HepG2 (cell line): ENCODE results near the gene IFI27L2. TPM values are rescaled to one million over a fixed set of nuclear protein-coding genes. Genes with fewer than 3 reads are reported as not detected.

Source experiments
- ATAC-seq: fragments of 200-7000 bp; cut with Tn5 transposase; 3 replicates; pipeline ENCODE4 v1.9.1; 2020; ENCODE audit warnings: mild to moderate bottlenecking, moderate library complexity
- BruUV-seq: library from RNA; stranded (reverse); fragments of 400-500 nt; replicated peaks from 2 replicates; lab custom pipeline; 2021; lab: Mats Ljungman, UMichigan
- CTCF ChIA-PET: fragments of 300-600 bp; formaldehyde crosslinking; extraction: SDS; loops from one replicate; lab custom pipeline; 2021; ENCODE audit warnings: low total read pairs, inconsistent platforms, low intra/inter-chr PET ratio; lab: Yijun Ruan, JAX
- POLR2A ChIA-PET: fragments of 350-600 bp; sonication (Branson Sonifier 250); formaldehyde crosslinking; loops from one replicate; lab custom pipeline; 2020; ENCODE audit warnings: antibody characterized with exemption, inconsistent platforms; lab: Yijun Ruan, JAX
- DNase-seq: peaks from one replicate; pipeline ENCODE4 v3.0.0-alpha.2; 2015; ENCODE audit warnings: low spot score
- FAIRE-seq: peaks from 3 replicates; lab custom pipeline; 2011; peaks lifted over from hg19 to GRCh38; lab: Jason Lieb, UNC
- H2AFZ ChIP-seq: one replicate; pipeline ENCODE4 v1.6.1; 2011; ENCODE audit warnings: low read length, inconsistent platforms
- H3K27ac ChIP-seq: fragments of 300-600 bp; 3 replicates; pipeline ENCODE4 v1.8.0; 2011; ENCODE audit warnings: mixed run types, mild to moderate bottlenecking, mixed read lengths, low read length, inconsistent platforms; ENCODE audit not compliant: insufficient read depth; ENCODE audit errors: extremely low read length
- H3K27me3 ChIP-seq, 2 experiments: fragments of 200-600 bp in 1 of 2; 2 replicates in 1 of 2; 3 replicates in 1 of 2; pipeline versions ENCODE4 v1.6.0 to v1.8.0; 2011; ENCODE audit warnings: low read length in 2 of 2, mild to moderate bottlenecking in 2 of 2, moderate library complexity in 2 of 2, inconsistent platforms in 1 of 2; ENCODE audit not compliant: insufficient read depth in 2 of 2, control insufficient read depth in 1 of 2
- H3K36me3 ChIP-seq, 2 experiments: fragments of 200-600 bp in 1 of 2; replicated peaks in 1 of 2; 2 replicates in 1 of 2; 3 replicates in 1 of 2; pipeline versions ENCODE4 v1.5.1 to v1.8.0; 2011; ENCODE audit warnings: low read length in 2 of 2, inconsistent platforms in 1 of 2; ENCODE audit not compliant: insufficient read depth in 2 of 2, control insufficient read depth in 1 of 2
- H3K4me1 ChIP-seq: 2 replicates; pipeline ENCODE4 v1.5.1; 2012; ENCODE audit warnings: low read length, inconsistent platforms; ENCODE audit not compliant: insufficient read depth
- H3K4me2 ChIP-seq: 2 replicates; pipeline ENCODE4 v1.6.0; 2011; ENCODE audit warnings: low read depth, low read length, inconsistent platforms
- H3K4me3 ChIP-seq, 3 experiments: fragments of 200-600 bp in 1 of 3; sonication (generic), shearing (Covaris generic) in 1 of 3; replicated peaks in 1 of 3; 2 replicates each; pipeline ENCODE4 v1.5.1; 2011 to 2016; ENCODE audit warnings: low read length in 3 of 3, inconsistent platforms in 2 of 3, low read depth in 2 of 3, mild to moderate bottlenecking in 2 of 3, control low read depth in 1 of 3, mixed read lengths in 1 of 3; ENCODE audit not compliant: insufficient read depth in 1 of 3
- H3K79me2 ChIP-seq: one replicate; pipeline ENCODE4 v1.6.1; 2011; ENCODE audit warnings: low read length, inconsistent platforms; ENCODE audit not compliant: insufficient read depth
- H3K9ac ChIP-seq: 2 replicates; pipeline ENCODE4 v1.6.0; 2011; ENCODE audit warnings: mild to moderate bottlenecking, low read depth, low read length, inconsistent platforms; ENCODE audit not compliant: insufficient read depth
- H3K9me3 ChIP-seq: 2 replicates; pipeline ENCODE4 v1.5.1; 2012; ENCODE audit warnings: mild to moderate bottlenecking, low read length
- H4K20me1 ChIP-seq: 2 replicates; pipeline ENCODE4 v1.6.0; 2011; ENCODE audit warnings: inconsistent platforms, mild to moderate bottlenecking, low read length, moderate library complexity; ENCODE audit not compliant: insufficient read depth
- ESRRA ChIP-seq: sonication (generic); formaldehyde crosslinking; IDR thresholded peaks from 2 replicates; pipeline ENCODE4 v1.5.1; 2020; ENCODE audit warnings: mild to moderate bottlenecking, low read depth, missing genetic modification reagents
- GTF2F1 ChIP-seq: fragments of 150-350 bp; IDR thresholded peaks from 2 replicates; pipeline ENCODE4 v1.6.1; 2014; ENCODE audit warnings: low read length
- HES4 ChIP-seq: sonication (generic); formaldehyde crosslinking; IDR thresholded peaks from 2 replicates; pipeline ENCODE4 v1.9.0; 2021; ENCODE audit warnings: mild to moderate bottlenecking, missing genetic modification reagents, borderline replicate concordance
- NFIC ChIP-seq: IDR thresholded peaks from 2 replicates; pipeline ENCODE4 v1.6.1; 2012; ENCODE audit warnings: mild to moderate bottlenecking, low read length, inconsistent platforms
- REXO4 ChIP-seq: sonication (generic); formaldehyde crosslinking; IDR thresholded peaks from 2 replicates; pipeline ENCODE4 v1.8.0; 2022; ENCODE audit warnings: missing genetic modification reagents, mild to moderate bottlenecking, borderline replicate concordance
- SMYD3 ChIP-seq: sonication (generic); formaldehyde crosslinking; IDR thresholded peaks from 2 replicates; pipeline ENCODE4 v1.8.1; 2023; ENCODE audit warnings: mild to moderate bottlenecking, missing genetic modification reagents
- ZMYM4 ChIP-seq: sonication (generic); formaldehyde crosslinking; IDR thresholded peaks from 2 replicates; pipeline ENCODE4 v1.8.1; 2023; ENCODE audit warnings: mild to moderate bottlenecking, missing genetic modification reagents
- ZNF34 ChIP-seq: sonication (generic); formaldehyde crosslinking; IDR thresholded peaks from 2 replicates; pipeline ENCODE4 v1.4.0; 2020; ENCODE audit warnings: mild to moderate bottlenecking, missing genetic modification reagents, borderline replicate concordance
- ZNF446 ChIP-seq: sonication (generic); formaldehyde crosslinking; IDR thresholded peaks from 2 replicates; pipeline ENCODE4 v1.5.0; 2020; ENCODE audit warnings: mild to moderate bottlenecking, missing genetic modification reagents
- ZNF598 ChIP-seq: sonication (generic); formaldehyde crosslinking; IDR thresholded peaks from 2 replicates; pipeline ENCODE4 v1.5.1; 2020; ENCODE audit warnings: mild to moderate bottlenecking, missing genetic modification reagents, borderline replicate concordance
- ZNF720 ChIP-seq: sonication (generic); formaldehyde crosslinking; IDR thresholded peaks from 2 replicates; pipeline ENCODE4 v1.4.0; 2020; ENCODE audit warnings: missing genetic modification reagents
- ZNF790 ChIP-seq: sonication (generic); formaldehyde crosslinking; IDR thresholded peaks from 2 replicates; pipeline ENCODE4 v1.8.0; 2022; ENCODE audit warnings: missing genetic modification reagents, mild to moderate bottlenecking, borderline replicate concordance
- WGBS: methylation state at CpG from one replicate; pipeline ENCODE4 v1.1.6; 2017; ENCODE audit warnings: low lambda C conversion rate; 5-methylcytosine and 5-hydroxymethylcytosine counted together
- in situ Hi-C: cut with HindIII; loops from 2 replicates; pipeline ENCODE4 v1.10.0; 2017; ENCODE audit warnings: low pct_unique_long_range_greater_than_20kb; ENCODE audit not compliant: extremely low pct_ligation_motif_present
- intact Hi-C: fragments of 100-400 bp; cut with micrococcal nuclease; formaldehyde crosslinking; loops from one replicate; pipeline ENCODE4 v1.10.0; 2022; ENCODE audit not compliant: unreplicated experiment
- polyA plus RNA-seq, 8 experiments: library from polyadenylated mRNA; depleted of rRNA in 3 of 8; stranded (reverse) in 7 of 8; unstranded in 1 of 8; fragments of >200 nt; fragmentation: Illumina TruSeq in 4 of 8; extraction: Trizol in 4 of 8; gene quantifications; 2 replicates each; pipeline versions ENCODE4 v1.2.1 to v1.2.3, GENCODE V29; 2011 to 2016; ENCODE audit warnings: low read depth in 4 of 8, missing spikeins in 1 of 8, mixed read lengths in 1 of 8; ENCODE audit not compliant: insufficient read depth in 1 of 8
- total RNA-seq, 5 experiments: library from RNA; depleted of rRNA; stranded (reverse); fragments of >200 nt; fragmentation: Illumina TruSeq; extraction: Trizol; gene quantifications; 2 replicates each; pipeline ENCODE4 v1.2.3, GENCODE V29; 2016; ENCODE audit warnings: low read depth in 1 of 5
- TF ChIP-seq, protein P1 (sequence below): sonication (generic); formaldehyde crosslinking; IDR thresholded peaks from 2 replicates; pipeline ENCODE4 v1.4.0; 2020; ENCODE audit warnings: missing genetic modification reagents
- TF ChIP-seq, protein P2 (sequence below): sonication (generic); formaldehyde crosslinking; IDR thresholded peaks from 2 replicates; pipeline ENCODE4 v1.4.0; 2020; ENCODE audit warnings: missing genetic modification reagents
- TF ChIP-seq, protein P3 (sequence below): sonication (generic); formaldehyde crosslinking; IDR thresholded peaks from 2 replicates; pipeline ENCODE4 v1.4.0; 2020; ENCODE audit warnings: missing genetic modification reagents, borderline replicate concordance

Gene IFI27L2
- total and polyA plus RNA-seq, 2 of the 13 experiments (the other 11 are each of a cell fraction or from before 2014, with no cell fraction given) = 4.3 to 4.8 TPM

DNA sequence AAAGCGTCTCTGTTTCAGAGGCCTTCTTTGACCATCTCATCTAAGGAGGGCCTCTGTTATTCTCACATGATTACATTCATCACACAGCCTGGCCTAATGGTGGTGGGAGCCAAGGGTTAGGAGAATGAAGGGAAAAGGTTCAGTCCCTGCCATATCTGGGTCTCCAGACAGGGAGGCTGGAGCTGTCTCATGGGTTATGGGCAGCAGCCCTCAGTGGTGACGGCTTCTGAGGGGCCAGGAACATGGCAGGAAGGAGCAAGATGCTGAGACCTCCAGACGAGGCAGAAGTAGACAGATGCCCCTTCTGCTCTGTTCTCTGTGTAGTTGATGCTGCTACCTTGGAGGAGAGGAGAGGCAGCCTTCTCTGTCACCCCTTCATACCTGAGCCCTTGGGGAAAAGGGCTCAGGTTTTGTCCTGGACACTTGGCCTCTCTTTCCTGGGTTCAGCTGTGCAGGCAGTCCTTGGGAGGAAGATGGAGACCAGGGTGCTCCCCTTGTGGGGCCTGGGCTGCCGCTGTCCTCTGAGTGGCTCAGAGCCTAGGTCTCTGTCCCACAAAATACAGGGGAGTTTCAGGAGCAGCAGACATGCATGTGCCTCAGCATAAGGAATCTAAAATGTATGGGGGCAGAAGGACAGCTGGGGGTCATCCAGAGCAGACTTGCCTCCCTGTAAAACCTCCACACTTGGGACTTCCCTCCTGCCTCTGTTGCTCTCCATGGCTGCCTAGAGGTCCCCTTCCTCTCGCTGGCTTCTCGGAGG lies 3.6 kb downstream of the IFI27L2 start:
- H3K4me2 ChIP-seq = no peak overlapping the region
- H3K36me3 ChIP-seq = no peaks in the 10 kb centered on the region
- H3K9ac ChIP-seq = no peak overlapping the region
- FAIRE-seq = no peak
- H3K27ac ChIP-seq = no peak overlapping the region
- TF ChIP-seq ZNF790 (CRISPR knock-in tag) (no peak), ZNF34 (no peak), ZNF446 (CRISPR knock-in tag) (no peak), ESRRA (no peak), ZNF598 (no peak), HES4 (CRISPR knock-in tag) (no peak), ZMYM4 (CRISPR knock-in tag) (no peak), REXO4 (CRISPR knock-in tag) (no peak), NFIC (no peak), SMYD3 (CRISPR knock-in tag) (no peak), ZNF720 (no peak), GTF2F1 (no peak)
- TF ChIP-seq, protein P1, sequence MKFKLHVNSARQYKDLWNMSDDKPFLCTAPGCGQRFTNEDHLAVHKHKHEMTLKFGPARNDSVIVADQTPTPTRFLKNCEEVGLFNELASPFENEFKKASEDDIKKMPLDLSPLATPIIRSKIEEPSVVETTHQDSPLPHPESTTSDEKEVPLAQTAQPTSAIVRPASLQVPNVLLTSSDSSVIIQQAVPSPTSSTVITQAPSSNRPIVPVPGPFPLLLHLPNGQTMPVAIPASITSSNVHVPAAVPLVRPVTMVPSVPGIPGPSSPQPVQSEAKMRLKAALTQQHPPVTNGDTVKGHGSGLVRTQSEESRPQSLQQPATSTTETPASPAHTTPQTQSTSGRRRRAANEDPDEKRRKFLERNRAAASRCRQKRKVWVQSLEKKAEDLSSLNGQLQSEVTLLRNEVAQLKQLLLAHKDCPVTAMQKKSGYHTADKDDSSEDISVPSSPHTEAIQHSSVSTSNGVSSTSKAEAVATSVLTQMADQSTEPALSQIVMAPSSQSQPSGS (CRISPR knock-in tag) = no peak
- TF ChIP-seq, protein P2, sequence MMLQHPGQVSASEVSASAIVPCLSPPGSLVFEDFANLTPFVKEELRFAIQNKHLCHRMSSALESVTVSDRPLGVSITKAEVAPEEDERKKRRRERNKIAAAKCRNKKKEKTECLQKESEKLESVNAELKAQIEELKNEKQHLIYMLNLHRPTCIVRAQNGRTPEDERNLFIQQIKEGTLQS (CRISPR knock-in tag) = no peak
- TF ChIP-seq, protein P3, sequence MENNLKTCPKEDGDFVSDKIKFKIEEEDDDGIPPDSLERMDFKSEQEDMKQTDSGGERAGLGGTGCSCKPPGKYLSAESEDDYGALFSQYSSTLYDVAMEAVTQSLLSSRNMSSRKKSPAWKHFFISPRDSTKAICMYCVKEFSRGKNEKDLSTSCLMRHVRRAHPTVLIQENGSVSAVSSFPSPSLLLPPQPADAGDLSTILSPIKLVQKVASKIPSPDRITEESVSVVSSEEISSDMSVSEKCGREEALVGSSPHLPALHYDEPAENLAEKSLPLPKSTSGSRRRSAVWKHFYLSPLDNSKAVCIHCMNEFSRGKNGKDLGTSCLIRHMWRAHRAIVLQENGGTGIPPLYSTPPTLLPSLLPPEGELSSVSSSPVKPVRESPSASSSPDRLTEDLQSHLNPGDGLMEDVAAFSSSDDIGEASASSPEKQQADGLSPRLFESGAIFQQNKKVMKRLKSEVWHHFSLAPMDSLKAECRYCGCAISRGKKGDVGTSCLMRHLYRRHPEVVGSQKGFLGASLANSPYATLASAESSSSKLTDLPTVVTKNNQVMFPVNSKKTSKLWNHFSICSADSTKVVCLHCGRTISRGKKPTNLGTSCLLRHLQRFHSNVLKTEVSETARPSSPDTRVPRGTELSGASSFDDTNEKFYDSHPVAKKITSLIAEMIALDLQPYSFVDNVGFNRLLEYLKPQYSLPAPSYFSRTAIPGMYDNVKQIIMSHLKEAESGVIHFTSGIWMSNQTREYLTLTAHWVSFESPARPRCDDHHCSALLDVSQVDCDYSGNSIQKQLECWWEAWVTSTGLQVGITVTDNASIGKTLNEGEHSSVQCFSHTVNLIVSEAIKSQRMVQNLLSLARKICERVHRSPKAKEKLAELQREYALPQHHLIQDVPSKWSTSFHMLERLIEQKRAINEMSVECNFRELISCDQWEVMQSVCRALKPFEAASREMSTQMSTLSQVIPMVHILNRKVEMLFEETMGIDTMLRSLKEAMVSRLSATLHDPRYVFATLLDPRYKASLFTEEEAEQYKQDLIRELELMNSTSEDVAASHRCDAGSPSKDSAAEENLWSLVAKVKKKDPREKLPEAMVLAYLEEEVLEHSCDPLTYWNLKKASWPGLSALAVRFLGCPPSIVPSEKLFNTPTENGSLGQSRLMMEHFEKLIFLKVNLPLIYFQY (CRISPR knock-in tag) = no peak
- TF ChIP-seq, all 625 proteins: peak for 0
- BruUV-seq = no TSS peak
- CTCF ChIA-PET = no interaction called here
- H4K20me1 ChIP-seq = no peaks in the 10 kb centered on the region
- in situ Hi-C loops (no loop called here), intact Hi-C loops (loop anchor here (5.0 kb wide), 1 partner anchor 44 kb away; the partner anchor contains the start of genes DDX24 and IFI27L1)
- POLR2A ChIA-PET = no interaction called here
- 73% methylated on average over 6 of the region's 6 CpGs for WGBS
- no peak for DNase-seq
- no peak overlapping the region for H2AFZ ChIP-seq
- no peak overlapping the region for H3K4me3 ChIP-seq
- no peaks in the 10 kb centered on the region for H3K79me2 ChIP-seq
- H3K4me1 ChIP-seq = peaks cover 32% of the 10 kb centered on the region
- ATAC-seq = no peak
- H3K27me3 ChIP-seq = peaks cover 2 to 30% of the 10 kb centered on the region in 2 experiments
- H3K9me3 ChIP-seq = no peaks in the 10 kb centered on the region
